ENCODE data around the gene TACC3. TPM values are rescaled to one million over a fixed set of nuclear protein-coding genes. Genes with fewer than 3 reads are reported as not detected.
A peak's percentile ranks its signal among the peaks of the same experiment; 100 is the strongest.

The TACC3 gene
- total RNA-seq, 1 donor from 2014 or later: 8.3 TPM

GRCh38 chr4:1703867-1704266 is 17.5 kb upstream of the TACC3 start:
- DNase-seq (ENCODE audit: low spot score): no peak

DNA sequence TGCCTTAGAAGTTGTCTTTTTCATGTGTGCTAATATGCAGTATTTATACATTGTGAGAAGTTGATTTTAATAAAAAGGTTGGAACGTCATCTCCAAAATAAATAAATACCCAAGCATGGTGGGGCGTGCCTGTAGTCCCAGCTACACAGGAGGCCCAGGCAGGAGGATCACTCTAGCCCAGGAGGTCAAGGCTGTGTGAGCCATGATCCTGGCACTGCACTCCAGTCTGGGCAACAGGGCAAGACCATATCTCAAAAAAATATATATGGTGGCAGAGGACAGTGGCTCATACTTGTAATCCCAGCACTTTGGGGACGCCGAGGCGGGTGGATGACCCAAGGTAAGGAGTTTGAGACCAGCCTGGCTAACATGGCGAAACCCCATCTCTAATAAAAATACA is 15.6 kb upstream of the TACC3 start:
- DNase-seq (ENCODE audit: low spot score): no peak

- DNase-seq (ENCODE audit: low spot score): no peak
Observed at GRCh38 chr4:1706358-1706757, 15.0 kb upstream of the TACC3 start.

GRCh38 chr4:1708581-1708980 is 12.7 kb upstream of the TACC3 start:
- no peak for DNase-seq (ENCODE audit: low spot score)

DNA sequence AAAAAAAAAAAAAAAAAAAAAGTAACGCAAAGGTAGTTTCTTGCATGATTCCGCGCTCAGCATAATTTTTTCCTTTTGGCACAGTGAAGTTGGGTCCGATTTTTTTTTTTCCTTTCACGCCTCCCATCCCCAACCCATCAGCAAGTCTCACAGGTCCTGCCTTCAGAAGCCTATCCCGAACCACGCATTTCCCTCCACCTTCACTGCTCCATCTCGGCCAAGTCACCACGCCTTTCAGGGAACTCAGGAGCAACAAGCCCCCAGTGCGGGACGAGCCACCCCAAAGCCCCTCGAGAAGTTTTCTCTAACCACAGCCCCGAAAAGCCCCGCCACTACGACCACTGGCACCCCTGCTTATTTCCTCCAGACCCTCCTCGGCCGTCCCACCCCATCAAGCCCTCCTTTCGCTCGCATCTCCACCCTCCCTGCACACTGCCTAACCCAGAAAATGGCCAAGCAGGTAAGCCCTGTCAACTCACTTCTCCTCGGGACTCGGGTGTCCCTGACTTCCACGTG is 10.2 kb upstream of the TACC3 start:
- no peak for DNase-seq (ENCODE audit: low spot score)

DNA sequence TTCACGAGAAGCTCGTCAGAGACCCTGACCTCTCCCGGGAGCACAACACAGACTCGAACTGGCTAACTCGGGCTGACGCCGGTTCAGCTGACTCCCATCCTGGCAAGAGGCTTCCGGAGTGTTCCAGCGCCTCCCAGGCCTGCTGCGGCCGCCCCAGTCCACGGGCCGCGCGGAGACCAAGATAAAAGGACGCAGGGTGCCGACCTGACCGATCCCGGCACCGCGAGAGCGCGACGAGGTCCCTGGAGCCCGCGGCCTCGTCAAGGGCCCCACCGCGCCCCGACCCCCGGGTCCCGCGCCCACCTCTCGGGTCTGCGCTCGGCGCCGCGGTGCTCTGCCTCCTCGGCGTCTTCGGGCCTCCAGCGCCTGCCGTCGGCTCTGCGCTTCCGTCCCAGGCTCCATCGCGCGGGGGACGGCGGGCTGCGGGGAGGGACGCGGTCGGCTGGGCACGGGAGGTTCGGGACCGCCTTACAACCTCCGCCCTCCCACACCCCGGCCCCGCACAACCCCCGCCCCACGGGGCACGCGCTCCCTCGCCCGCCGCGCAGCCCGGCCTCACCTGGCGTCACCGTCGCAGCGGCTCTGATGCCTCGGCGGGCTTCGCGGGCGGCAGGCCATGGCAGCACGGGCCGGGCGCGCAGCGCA is 9.6 kb upstream of the TACC3 start:
- DNase-seq (ENCODE audit: low spot score): peak; percentile 65

DNA sequence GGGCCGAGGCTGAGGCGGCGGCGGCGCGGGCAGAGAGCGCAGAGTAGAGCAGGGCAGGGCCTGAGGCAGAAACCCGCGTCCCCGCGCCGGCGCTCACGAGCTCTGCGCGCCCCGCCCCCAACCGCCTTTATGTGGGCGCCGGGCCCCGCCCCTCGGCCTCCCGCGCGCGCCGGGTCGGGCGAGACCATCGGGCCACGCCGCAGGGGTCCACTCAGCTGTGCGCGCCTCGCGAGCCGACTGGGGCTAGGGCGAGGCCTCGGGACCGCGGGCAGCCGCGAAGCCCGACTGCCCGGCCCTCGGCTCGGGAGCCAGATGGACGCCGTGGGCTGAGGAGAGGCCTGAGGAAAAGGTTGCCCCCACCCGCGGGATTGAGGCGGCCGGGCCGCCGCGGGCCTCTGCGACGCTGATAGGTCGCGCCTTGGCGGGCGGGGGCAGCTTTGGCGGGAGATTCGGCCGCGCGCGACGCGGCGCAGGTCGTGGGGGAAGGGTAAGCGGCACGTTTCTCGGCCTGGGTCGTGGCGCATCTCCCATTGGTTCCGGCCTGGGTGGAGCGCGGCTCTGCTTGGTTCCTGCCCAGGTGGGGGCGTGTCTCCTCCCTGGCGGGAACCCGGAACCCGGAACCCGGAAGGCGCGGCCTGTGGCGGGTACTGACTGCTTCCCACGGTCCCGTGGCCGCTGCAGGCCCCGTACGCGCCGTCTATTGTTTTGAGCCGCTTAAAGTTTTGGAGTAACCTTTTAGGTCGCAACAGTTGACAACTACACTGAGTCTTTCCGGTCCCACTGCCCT is 8.9 kb upstream of the TACC3 start, which contains the start of gene SLBP:
SLBP (minus strand) TSS at position 104 of the 787 bp plus-strand sequence. CDS start 131 bp downstream, outside the sequence.
- peak; percentile 98 for DNase-seq (ENCODE audit: low spot score)

GRCh38 chr4:1713003-1713851 is 8.1 kb upstream of the TACC3 start:
- DNase-seq (ENCODE audit: low spot score): no peak

- DNase-seq (ENCODE audit: low spot score): no peak
Observed at GRCh38 chr4:1714303-1715001, 6.9 kb upstream of the TACC3 start.

DNA sequence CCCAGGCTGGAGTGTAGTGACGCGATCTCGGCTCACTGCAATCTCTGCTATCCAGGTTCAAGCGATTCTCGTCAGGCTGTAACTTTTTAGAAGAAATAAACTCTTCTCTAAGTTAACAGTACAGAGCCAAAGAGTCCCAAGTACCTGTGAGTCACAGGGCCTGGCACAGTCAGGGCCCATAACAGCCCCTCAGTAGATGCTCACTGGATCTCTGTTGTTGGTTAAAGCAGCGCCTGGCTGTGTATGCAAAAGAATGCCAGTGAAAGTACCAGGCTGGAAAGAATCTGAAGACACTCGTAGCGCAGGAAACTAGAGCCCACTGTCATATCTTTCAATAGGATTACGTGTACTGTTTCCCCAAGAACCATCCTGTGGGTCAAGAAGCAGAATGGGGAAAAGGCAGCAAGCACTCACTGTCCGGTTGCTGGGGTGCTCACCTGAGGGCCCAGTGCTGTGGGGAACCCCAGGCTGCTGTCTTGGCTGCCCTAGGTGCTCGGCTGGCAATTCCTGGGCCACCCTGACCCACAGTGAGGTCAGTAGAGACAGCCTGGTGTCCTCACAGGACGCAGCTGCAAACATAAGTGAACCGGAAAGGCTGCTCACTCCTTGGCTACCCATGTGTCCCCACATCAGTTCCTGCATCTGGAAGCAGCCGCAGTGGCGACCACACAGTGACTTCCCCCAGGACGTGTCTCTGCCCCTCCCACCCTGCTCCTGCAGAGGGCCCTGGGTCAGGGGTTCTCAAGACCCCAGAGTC is 6.1 kb upstream of the TACC3 start:
- no peak for DNase-seq (ENCODE audit: low spot score)

- no peak for DNase-seq (ENCODE audit: low spot score)
Observed at GRCh38 chr4:1716065-1716945, 5.0 kb upstream of the TACC3 start.

DNA sequence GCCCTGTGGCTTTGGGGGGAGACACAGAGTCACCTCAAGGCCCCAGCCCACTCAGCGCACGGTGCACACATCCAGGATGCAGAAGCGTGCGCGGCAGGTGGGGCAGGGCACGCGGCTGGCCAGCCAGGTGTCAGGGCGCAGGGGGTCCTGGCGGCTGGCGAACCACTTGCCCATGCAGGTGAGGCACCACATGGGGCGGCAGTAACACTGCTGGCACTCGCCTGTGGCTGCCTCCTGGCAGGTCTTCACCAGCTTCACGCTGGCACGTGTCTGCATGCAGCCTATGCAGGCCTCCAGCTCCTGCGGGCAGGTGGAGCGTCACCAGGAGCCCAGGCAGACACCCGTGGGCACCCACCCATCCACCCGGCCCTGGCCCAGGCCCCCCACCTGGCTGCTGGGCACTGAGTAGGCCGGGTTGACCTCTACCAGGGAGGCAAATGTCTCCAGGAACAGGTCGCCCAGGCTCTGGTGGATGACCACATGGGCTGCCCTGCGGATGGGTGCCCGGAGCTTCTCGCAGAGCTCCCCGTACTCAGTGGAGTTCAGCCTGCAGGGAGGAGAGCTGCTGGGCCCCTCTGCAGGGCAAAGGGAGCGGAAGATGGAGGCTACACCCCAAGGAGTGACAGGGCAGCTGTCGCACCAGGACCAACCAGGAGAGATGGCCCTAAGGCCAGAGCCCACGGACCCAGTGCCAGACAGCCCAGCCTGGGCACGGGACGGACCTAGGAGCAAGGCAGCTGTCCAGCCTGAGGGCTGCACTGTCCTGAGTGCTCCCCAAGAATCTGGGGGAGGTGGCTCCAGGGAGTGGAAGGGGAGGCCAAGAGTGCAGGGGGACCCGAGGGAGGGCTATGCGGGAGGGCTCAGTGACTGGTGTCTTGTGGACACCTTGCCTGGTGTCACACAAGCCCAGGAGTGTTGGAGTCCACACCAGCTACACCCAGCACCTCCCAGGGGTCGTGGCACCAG is 3.9 kb upstream of the TACC3 start:
- no peak for DNase-seq (ENCODE audit: low spot score)

DNA sequence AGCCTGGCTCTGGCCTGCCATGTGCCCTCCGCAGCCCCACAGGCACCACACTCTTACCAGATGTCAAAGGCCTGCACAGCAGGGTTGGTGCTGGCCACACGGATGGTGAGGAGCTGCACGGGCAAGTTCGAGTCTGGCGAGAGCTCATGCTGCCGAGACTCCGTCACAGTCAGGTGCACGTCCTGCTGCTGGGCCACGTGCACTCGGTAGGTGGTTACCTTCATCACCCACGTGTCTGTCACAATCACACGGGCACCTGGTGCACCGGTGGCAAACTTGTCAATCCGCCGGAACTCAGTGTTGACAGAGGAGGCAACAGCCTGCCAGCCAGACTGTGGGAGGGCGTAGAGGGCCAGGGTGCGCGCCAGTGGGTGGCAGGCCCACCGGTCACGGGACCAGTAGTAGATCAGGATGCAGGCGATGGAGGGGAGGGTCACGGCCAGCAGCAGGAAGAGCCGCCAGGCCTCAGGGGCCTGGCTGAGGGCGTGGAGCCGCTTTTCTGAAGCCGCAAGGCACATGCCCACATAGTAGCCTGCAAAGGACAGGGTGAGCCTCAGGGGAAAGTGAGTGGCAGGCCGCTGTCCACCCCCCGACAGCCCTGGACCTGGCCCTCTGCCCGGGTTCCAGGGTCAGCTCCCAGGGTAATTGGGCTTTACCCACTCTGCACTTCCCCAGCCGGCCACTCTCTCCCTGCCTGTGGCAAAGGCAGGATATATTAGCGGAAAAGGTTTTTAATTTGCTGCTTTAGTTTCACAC is 3.0 kb upstream of the TACC3 start:
- DNase-seq (ENCODE audit: low spot score): no peak

DNA sequence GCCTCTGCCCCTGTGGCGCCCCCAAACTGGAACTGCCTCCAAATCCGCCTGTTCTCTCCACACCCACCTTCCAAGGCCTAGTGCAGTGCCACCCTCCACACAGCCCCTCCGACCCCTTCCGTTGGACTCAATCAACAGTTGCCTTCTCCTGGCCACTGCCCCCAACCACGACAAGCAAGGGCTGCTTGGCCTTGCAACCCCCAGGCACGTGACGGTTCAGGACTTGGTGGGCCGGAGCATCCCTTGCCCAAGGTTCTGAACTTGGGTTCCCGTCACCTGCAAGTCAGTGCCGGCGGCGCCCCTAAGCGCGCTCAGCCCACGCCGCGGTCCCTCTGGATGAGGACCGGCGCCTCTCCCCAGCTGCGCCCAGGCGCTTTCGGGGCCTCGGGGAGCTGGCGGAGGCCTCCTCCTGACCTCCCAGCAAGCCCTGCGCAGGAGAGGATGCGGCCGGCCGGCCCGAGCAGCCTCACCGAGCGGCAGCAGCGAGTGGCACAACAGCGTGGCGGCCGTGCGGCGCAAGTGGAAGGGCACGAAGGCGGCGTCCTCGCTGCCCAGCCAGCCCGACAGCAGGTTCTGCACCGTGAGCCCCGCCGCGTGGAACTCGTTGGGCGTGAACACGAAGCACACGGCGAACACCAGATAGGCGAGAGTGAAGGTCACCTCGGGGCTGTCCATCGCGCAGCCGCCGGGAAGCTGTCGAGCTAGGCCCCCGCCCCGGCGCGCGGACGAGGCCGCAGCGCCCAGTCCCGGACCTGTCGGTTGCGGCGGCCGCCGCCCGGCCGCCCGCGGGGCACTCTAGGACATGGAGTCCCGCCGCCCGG is 948 bp upstream of the TACC3 start:
- peak; percentile 68 for DNase-seq (ENCODE audit: low spot score)

DNA sequence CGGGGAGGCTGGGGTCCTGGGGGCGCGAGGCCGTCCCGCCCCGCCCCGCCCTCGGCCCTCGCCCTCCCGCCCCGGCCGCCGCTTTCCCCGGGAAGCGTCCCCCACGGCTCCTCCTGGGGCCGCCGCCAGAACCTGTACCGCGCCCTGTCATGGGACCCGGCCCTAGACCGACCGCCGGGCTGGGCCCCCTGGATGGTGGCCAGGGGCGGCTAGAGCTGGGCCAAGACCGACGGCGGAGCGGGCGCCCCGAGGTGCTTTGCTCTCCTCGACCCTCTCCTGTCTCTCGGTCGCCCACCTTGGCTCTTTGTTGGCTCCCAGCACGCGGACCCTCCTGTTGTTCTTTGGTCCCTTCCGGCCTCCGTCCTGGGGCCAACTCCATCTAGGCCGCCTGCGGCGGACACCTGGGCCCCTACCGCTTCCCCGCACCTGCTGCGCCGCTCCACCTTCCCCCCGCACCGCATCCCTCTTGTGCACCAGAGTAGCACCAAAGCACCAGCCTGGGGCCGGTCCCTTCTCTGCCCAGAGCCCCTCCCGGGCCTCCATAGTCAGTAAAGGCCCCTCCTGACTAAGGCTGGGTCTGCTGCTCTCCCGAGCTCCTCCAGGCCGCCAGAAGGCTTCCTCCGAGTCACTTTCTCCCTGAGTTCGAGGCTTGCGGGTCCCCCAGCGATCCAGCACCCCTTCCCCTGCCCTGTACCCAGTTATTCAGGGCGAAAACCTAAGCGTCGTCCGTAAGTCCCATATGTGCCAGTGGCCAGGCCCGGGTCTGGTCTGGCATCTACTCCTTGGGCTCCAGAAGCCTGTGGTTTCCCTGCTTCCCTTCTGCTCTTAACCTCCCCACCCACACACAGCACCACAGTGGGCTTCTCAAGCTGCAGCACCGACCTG is 587 bp downstream of the TACC3 start:
- no peak for DNase-seq (ENCODE audit: low spot score)

DNA sequence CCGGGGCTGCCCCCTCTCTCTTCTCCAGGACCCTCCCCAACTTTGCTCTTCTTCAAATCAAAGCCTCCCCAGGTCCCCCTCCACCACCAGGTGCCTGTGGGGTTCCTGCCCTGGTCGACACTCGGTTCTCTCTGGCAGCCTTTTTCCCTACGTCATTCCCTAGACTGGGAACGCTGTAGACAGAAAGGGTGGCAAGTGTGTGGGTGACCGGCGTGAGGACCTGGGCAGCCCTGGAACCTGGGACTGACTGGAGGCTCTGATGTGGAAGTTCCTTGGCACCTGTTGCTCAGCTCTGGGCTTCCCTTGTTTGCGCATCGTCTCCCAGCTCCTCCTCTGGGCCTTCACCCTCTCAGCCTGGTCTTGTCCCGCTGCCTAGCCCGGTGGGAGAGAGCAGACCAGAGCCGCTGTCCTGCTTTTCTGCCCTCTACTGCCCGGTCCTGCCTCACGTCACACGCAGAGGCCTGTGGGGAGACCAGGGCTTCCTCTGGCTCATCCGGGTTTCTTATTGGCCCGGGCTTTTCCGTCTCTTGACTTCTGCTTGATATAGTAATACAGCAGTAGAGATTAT is 1.3 kb downstream of the TACC3 start:
- DNase-seq (ENCODE audit: low spot score): no peak
